ENCODE measurements around the gene ZNF319.

Gene ZNF319

DNA sequence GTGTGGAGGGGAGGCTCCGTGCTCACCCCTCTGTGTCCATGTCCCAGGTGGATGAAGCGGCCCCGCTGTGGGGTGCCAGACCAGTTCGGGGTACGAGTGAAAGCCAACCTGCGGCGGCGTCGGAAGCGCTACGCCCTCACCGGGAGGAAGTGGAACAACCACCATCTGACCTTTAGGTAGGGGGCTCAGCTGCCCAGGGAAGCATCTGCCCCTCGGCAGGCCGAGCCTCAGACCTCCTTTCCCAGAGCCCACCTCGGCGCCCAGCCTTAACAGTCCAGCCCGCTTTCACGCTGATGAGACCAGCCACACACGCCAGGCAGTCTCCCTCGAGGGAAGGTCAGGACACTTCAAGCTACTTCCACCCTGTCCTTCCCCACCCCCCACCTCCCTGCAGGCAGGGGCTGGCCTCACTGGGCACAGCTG is 37.8 kb upstream of the ZNF319 start:
- H3K27me3 ChIP-seq: no peaks in the 10 kb centered on the region
- H3K9me3 ChIP-seq (replicated peaks in 1 of 11): no peaks in the 10 kb centered on the region
- H3K36me3 ChIP-seq: no peaks in the 10 kb centered on the region
- H3K27ac ChIP-seq: no peak overlapping the region
- H3K4me1 ChIP-seq: peaks cover 0 to 49% (median 35%) of the 10 kb centered on the region in 10 experiments; a peak in 16 of 20 replicates
- no peak for TF ChIP-seq Cebpa-rat (IDR thresholded peaks at IDR 0.05)
- H3K9ac ChIP-seq: no peak overlapping the region
- no peaks in the 10 kb centered on the region; a peak in 1 of 22 replicates for H4K20me1 ChIP-seq
- no peak overlapping the region for H3K4me3 ChIP-seq
- H3K4me2 ChIP-seq: no peak overlapping the region

DNA sequence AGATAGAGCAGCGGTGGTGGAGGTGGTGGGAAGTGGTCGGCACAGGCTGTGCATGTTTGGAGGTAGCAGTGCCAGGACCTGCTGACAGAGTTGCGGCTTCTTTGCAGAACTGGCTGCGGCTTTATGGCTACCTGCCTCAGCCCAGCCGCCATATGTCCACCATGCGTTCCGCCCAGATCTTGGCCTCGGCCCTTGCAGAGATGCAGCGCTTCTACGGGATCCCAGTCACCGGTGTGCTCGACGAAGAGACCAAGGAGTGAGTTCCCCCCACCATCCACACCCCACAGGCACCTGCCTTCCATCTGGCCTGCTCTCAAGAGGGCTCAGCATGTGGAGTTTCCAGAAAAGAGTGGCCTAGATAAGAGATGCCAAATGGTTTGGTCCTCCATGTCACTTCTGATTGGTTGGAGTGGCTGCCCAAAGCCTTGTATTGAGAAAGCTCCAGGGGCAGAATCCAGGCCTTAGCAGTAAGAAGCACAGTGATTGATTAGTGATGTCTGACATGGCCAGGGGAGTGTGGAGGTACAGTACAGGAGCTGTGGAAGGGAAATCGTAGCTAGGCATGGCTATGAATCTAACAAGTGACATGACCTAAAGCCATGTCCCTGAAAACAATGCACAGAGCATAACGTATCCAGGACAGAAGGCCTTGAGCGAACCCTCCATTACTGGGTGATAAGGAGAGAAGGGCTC is 37.0 kb upstream of the ZNF319 start:
- H3K27ac ChIP-seq: no peak overlapping the region
- H3K9me3 ChIP-seq (replicated peaks in 1 of 11): no peaks in the 10 kb centered on the region
- no peak overlapping the region for H3K4me2 ChIP-seq
- no peak overlapping the region for H3K9ac ChIP-seq
- H4K20me1 ChIP-seq: no peaks in the 10 kb centered on the region; a peak in 1 of 22 replicates
- peaks cover 0 to 49% (median 35%) of the 10 kb centered on the region in 10 experiments; a peak in 16 of 20 replicates for H3K4me1 ChIP-seq
- no peaks in the 10 kb centered on the region for H3K27me3 ChIP-seq
- no peak for TF ChIP-seq Cebpa-rat (IDR thresholded peaks at IDR 0.05)
- H3K4me3 ChIP-seq: no peak overlapping the region
- H3K36me3 ChIP-seq: no peaks in the 10 kb centered on the region

GRCh38 chr16:58036943-58037342 is 36.5 kb upstream of the ZNF319 start:
- no peak overlapping the region for H3K4me2 ChIP-seq
- no peaks in the 10 kb centered on the region for H3K27me3 ChIP-seq
- H3K27ac ChIP-seq: no peak overlapping the region
- no peaks in the 10 kb centered on the region for H3K36me3 ChIP-seq
- H3K9me3 ChIP-seq (replicated peaks in 1 of 11): no peaks in the 10 kb centered on the region
- peaks cover under 1 to 49% (median 35%) of the 10 kb centered on the region in 10 experiments; a peak in 18 of 20 replicates for H3K4me1 ChIP-seq
- no peak overlapping the region for H3K4me3 ChIP-seq
- no peak overlapping the region for H3K9ac ChIP-seq
- no peaks in the 10 kb centered on the region; a peak in 1 of 22 replicates for H4K20me1 ChIP-seq
- no peak for TF ChIP-seq Cebpa-rat (IDR thresholded peaks at IDR 0.05)

DNA sequence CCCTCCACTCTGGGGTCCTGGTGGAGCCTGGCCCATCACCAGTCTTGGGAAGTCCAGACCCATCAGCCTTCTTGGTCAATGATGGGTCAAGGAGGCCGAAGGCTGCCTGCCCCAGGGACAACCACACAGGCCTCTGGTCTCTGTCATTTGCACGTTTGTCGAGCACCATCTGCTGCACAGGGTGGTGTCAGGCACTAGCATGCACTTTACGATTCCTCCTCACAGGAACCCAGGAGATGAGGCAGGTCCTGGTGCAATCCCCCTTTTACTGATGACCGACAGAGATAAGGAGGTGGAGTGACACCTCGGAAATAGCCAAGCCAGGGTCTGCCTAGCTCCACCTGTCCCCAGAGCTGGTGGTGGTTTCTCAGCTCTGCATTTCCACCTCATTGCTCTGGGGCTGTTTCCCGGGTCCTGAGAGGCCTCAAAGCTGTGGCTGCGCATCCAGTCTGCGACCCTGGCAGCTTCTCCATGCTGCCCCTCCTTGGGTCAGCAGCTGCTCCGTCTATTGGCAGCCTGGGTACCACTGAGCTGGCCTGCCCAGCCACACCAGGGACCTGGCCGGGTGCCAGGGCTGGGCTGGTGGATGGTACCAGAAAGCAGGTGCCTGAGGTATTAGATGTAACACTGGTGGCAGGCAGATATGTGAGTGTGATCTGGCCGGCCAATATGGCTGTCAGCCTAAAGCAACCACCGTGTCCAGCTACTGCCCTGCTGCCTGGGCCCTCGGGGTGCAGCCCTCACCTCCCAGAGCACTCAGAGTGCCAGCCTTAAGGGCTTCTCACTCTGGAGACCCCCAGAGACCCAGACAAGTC is 35.1 kb upstream of the ZNF319 start:
- no peak overlapping the region for H3K27ac ChIP-seq
- no peaks in the 10 kb centered on the region for H3K36me3 ChIP-seq
- H3K4me3 ChIP-seq: no peak overlapping the region
- no peak for TF ChIP-seq Cebpa-rat (IDR thresholded peaks at IDR 0.05)
- no peak overlapping the region for H3K9ac ChIP-seq
- peak overlapping the region in 7 of 11 experiments; percentile 4 to 44 (median 38); a peak in 11 of 22 replicates for H3K4me2 ChIP-seq
- H3K4me1 ChIP-seq: peaks cover 14 to 40% (median 28%) of the 10 kb centered on the region in 10 experiments
- no peaks in the 10 kb centered on the region for H3K27me3 ChIP-seq
- H3K9me3 ChIP-seq (replicated peaks in 1 of 11): no peaks in the 10 kb centered on the region
- no peaks in the 10 kb centered on the region; a peak in 1 of 22 replicates for H4K20me1 ChIP-seq

- H3K9me3 ChIP-seq (replicated peaks in 1 of 11): no peaks in the 10 kb centered on the region
- no peak for TF ChIP-seq Cebpa-rat (IDR thresholded peaks at IDR 0.05)
- peak overlapping the region in 7 of 11 experiments; percentile 15 to 44 (median 38); a peak in 11 of 22 replicates for H3K4me2 ChIP-seq
- peaks cover 14 to 35% (median 26%) of the 10 kb centered on the region in 10 experiments for H3K4me1 ChIP-seq
- H3K27ac ChIP-seq: no peak overlapping the region
- no peaks in the 10 kb centered on the region for H3K36me3 ChIP-seq
- no peak overlapping the region for H3K9ac ChIP-seq
- H3K4me3 ChIP-seq: no peak overlapping the region
- H3K27me3 ChIP-seq: no peaks in the 10 kb centered on the region; a peak in 4 of 22 replicates
- H4K20me1 ChIP-seq: peaks cover 0 to 7% (median 0%) of the 10 kb centered on the region in 11 experiments; a peak in 4 of 22 replicates
These were observed 34.3 kb upstream of the ZNF319 start for GRCh38 chr16:58034774-58035173.

- Histone ChIP-seq H3K36me3 (no peaks in the 10 kb centered on the region), H3K9ac (no peak overlapping the region), H3K9me3 (replicated peaks in 1 of 11) (no peaks in the 10 kb centered on the region), H3K4me1 (peaks cover 14 to 35% (median 26%) of the 10 kb centered on the region in 10 experiments), H3K27me3 (peaks cover 0 to 5% (median under 1%) of the 10 kb centered on the region in 11 experiments; a peak in 7 of 22 replicates), H3K27ac (no peak overlapping the region), H3K4me2 (peak overlapping the region in 8 of 11 experiments; percentile 15 to 44 (median 35); a peak in 11 of 22 replicates), H3K4me3 (no peak overlapping the region), H4K20me1 (peaks cover 0 to 9% (median 0%) of the 10 kb centered on the region in 11 experiments; a peak in 4 of 22 replicates)
- no peak for TF ChIP-seq Cebpa-rat (IDR thresholded peaks at IDR 0.05)
These were observed 33.7 kb upstream of the ZNF319 start for GRCh38 chr16:58034128-58034685.

- H3K9me3 ChIP-seq (replicated peaks in 1 of 11): no peaks in the 10 kb centered on the region
- H3K4me1 ChIP-seq: peaks cover 23 to 38% (median 27%) of the 10 kb centered on the region in 10 experiments
- H3K27me3 ChIP-seq: peaks cover 3 to 19% (median 13%) of the 10 kb centered on the region in 11 experiments
- H3K36me3 ChIP-seq: no peaks in the 10 kb centered on the region
- no peak for TF ChIP-seq Cebpa-rat (IDR thresholded peaks at IDR 0.05)
- H3K4me3 ChIP-seq: no peak overlapping the region
- H3K4me2 ChIP-seq: no peak overlapping the region
- H3K9ac ChIP-seq: no peak overlapping the region
- no peak overlapping the region for H3K27ac ChIP-seq
- peaks cover 0 to 16% (median 0%) of the 10 kb centered on the region in 11 experiments; a peak in 9 of 22 replicates for H4K20me1 ChIP-seq
These were observed 32.3 kb upstream of the ZNF319 start for GRCh38 chr16:58032710-58033293.

DNA sequence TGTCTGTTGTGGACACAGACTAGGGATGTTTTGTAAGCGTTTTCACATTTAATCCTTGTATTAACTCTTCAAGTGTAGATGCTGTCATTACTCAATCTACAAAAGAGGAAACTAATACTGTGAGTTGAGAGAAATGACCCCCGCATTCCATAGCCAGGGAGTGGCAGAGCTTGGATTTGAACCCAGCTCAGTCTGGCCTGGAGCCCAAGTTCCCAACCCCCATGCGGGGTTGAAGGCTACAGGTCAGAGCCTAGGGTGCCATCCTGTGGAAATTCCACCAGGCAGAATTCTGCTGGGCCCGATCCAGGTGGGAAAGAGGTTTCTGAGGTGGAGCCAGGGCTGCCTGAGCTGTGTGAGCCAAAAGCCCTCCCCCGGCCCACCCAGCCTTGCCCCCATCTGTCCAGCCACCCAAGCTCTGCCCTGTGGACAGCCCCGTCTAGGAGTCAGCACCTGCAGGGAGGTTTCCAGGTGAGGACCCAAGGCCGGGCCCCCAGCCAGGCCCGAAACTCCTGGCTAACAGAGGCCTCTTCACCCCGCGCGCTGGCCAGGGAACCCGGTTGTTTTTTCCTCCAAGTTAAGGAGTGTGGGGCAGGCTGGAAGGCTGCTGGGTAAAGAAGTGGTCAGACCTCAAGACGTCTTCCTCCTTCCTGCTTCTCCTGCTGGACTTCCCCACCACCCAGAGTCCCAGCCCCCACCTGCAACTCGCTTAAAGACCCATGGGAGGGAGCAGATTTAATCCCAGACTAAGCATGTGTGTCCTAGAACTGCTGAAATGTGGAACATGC is 30.7 kb upstream of the ZNF319 start:
- H3K9me3 ChIP-seq (replicated peaks in 1 of 11): no peaks in the 10 kb centered on the region
- peaks cover 33 to 50% (median 38%) of the 10 kb centered on the region in 10 experiments for H3K4me1 ChIP-seq
- H4K20me1 ChIP-seq: peaks cover 0 to 29% (median 14%) of the 10 kb centered on the region in 11 experiments; a peak in 19 of 22 replicates
- H3K4me2 ChIP-seq: peak overlapping the region in 5 of 11 experiments; percentile 25 to 71 (median 55); a peak in 9 of 22 replicates
- H3K9ac ChIP-seq: no peak overlapping the region
- H3K36me3 ChIP-seq: no peaks in the 10 kb centered on the region
- no peak for TF ChIP-seq Cebpa-rat (IDR thresholded peaks at IDR 0.05)
- no peak overlapping the region for H3K4me3 ChIP-seq
- peaks cover 19 to 35% (median 29%) of the 10 kb centered on the region in 11 experiments for H3K27me3 ChIP-seq
- H3K27ac ChIP-seq: peak overlapping the region in 1 of 11 experiments; percentile 30; a peak in 2 of 22 replicates

Data from BLaER1 treated with 17β-estradiol and CSF1 and Interleukin-3, amounts not matched to agents 10 nM and 100 nM (cell line).